NT2/D1 (cell line): ENCODE measurements around the gene ZC3H8.

Experiments used
- YY1 ChIP-seq: IDR thresholded peaks from 2 replicates; pipeline ENCODE4 v1.6.1; 2011; ENCODE audit not compliant: insufficient read length, insufficient read depth
- ZNF274 ChIP-seq: IDR thresholded peaks from 2 replicates; pipeline ENCODE4 v1.6.1; 2011; ENCODE audit warnings: mild to moderate bottlenecking, low read depth, low read length

GRCh38 chr2:112262876-112263275, 8.0 kb upstream of the ZC3H8 start:
- TF ChIP-seq YY1 (no peak), ZNF274 (no peak)
